Measurements from ENCODE around the gene SLC22A25. TPM values are rescaled to one million over a fixed set of nuclear protein-coding genes. Genes with fewer than 3 reads are reported as not detected.
"Not testable (repeated sequence)": the region's sequence is repeated elsewhere in the genome, so short reads cannot be mapped to it uniquely, and the experiment has no call there.

SLC22A25 gene
- total RNA-seq, 1 donor from 2014 or later, result not detected

DNA sequence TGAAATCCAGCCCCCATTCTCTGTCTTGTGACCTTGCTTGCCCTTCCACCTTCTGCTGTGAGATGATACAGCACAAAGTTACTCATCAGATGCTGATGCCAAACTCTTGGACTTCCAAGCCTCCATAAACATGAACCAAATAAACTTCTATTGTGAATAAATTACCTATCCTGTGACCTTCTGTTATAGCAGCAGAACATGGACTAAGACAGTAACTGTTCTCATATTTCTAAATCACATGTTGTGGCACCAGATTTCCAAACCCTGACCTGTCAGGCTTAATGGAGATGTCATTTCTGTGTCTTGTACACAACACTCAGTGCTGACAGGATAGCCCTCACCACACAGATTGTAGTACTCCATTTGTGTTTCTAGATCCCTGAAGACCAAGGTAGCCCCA lies 6.0 kb downstream of the SLC22A25 start:
- no peak for DNase-seq (ENCODE audit: low spot score)
- intact Hi-C loops (cut with DNase I), result no loop called here

DNA sequence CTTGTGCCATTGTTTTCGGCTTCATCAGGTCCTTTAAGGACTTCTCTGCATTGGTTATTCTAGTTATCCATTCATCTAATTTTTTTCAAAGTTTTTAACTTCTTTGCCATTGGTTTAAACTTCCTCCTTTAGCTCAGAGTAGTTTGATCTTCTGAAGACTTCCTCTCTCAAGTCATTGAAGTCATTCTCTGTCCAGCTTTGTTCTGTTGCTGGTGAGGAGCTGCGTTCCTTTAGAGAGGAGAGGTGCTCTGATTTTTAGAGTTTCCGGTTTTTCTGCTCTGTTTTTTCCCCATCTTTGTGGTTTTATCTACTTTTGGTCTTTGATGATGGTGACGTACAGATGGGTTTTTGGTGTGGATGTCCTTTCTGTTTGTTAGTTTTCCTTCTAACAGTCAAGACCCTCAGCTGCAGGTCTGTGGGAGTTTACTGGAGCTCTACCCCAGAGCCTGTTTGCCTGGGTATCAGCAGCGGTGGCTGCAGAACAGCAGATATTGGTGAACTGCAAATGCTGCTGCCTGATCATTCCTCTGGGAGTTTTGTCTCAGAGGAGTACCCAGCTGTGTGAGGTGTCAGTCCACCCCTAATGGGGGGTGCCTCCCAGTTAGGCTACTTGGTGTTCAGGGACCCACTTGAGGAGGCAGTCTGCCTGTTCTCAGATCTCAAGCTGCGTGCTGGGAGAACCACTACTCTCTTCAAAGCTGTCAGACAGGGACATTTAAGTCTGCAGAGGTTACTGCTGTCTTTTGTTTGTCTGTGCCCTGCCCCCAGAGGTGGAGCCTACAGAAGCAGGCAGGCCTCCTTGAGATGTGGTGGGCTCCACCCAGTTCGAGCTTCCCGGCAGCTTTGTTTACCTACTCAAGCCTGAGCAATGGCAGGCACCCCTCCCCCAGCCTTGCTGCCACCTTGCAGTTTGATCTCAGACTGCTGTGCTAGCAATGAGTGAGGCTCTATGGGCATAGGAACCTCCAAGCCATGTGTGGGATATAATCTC lies 7.6 kb downstream of the SLC22A25 start:
- DNase-seq (ENCODE audit: low spot score); intact Hi-C loops (cut with DNase I): not testable (repeated sequence)

DNA sequence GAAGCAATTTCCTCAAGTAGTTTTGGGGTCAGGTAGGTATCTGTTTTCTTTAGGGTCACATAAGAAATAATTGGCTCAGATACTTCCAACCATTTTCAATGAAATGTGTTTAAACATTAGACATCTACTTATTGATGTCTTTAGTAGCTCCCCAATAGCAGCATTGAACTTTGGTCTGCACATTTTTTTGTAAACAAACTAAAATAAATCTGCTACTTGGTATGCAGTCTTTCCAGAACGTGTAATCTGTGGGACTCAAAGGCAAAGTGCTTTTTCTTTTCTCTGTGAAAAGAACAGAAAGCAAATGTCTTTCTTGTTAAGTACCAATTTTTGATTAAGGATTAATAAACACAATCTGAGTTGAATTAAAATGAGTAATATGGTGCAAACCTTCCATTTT lies 13.6 kb downstream of the SLC22A25 start:
- intact Hi-C loops (cut with DNase I), result no loop called here
- DNase-seq (ENCODE audit: low spot score), result no peak

DNA sequence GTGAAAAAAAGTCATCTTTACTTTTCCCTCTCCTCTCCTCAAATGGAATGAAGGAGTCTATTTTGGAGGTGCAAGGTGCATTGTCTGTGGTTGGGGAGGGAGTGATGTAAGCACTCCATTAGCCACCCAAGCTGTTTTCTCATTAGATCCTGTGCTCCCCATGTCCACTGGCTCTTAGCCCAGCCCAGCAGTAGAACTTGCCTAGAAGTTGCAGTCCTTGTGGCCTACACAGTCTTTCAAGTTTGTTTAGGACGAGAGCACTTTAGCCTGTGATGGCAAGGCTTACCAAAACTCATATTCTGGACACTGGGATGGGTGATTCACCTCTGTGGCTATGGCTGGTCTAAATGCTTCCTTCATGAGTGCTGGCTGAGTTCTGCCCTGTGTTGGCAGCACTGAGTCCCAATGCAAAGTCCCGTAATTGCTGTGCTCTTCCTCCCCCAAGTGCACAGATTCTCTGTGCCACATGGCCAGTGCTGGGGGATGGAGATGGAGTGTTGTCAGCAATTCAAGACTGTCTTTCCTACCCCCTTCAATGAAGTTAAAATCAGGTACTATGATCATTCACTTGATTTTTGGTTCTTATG lies 15.8 kb downstream of the SLC22A25 start:
- intact Hi-C loops (cut with DNase I), result no loop called here
- no peak for DNase-seq (ENCODE audit: low spot score)

DNA sequence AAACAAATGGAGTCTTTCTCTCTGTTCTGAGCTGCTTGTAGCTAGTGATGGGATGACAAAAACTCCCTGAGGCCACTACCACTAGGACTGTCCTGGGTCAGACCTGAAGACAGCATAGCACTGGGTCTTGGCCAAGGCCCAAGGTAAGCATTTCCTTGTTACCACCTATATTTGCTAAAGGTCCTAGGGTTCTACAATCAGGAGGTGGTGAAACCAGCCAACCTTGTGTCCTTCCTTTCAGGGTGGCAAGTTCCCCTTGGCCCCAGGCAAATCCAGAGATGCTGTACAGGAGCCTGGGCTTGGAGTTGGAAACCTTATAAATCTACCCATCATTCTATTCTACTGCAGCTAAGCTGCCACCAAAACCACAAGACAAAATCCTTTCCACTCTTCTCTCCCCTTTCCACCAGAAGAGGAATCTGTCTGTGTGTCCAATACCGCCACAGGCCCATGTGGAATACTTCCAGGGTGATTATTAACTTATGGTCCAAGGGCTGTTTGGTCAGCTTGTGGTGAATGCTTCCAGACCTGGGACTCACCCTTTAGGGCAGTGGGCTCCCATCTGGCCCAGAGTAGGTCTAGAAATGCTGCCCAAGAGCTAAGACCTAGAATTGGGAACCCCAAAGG lies 16.8 kb downstream of the SLC22A25 start:
- DNase-seq (ENCODE audit: low spot score), result no peak
- intact Hi-C loops (cut with DNase I), result no loop called here

DNA sequence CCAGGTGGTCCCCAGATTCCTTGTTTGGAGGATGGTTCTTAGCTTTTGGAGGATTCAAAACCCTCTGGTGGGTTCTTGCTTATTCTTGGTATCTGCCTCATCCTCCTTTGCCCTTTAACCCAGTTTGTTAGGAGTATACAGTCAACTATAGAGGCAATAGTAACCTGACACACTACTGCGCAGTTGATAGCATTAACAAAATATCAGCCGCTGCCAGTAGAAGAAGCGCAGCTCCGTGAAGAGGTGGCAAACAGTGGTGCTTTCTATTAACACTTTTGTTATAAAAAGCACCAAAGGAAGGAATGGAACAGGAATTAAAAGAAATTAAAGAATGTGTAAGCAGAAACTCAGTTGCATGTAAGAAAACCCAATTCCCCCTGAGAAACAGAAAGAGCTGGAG lies 29.3 kb downstream of the SLC22A25 start:
- DNase-seq (ENCODE audit: low spot score), result no peak
- intact Hi-C loops (cut with DNase I), result loop anchor here (5.0 to 10.0 kb wide), 3 partner anchors 79 to 307 kb away; no protein-coding TSS in a partner anchor

DNA sequence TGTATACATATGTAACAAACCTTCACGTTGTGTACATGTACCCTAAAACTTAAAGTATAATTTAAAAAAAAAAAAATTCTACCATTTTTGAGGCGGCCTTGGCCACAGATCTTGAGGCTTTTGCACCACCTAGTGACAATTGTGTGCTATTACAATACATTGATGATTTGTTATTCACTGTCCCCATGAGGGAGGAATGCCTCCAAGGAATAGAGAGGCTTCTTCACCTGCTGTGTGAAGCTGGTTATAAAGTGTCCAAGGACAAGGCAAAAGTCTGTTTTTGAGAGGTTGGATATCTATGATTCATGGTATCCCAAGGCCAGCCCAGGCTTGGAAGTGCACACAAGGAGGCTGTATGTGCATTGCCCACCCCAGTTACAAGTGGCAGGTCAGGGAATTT lies 30.7 kb downstream of the SLC22A25 start:
- intact Hi-C loops (cut with DNase I), result loop anchor here (5.0 to 10.0 kb wide), 3 partner anchors 78 to 305 kb away; no protein-coding TSS in a partner anchor

DNA sequence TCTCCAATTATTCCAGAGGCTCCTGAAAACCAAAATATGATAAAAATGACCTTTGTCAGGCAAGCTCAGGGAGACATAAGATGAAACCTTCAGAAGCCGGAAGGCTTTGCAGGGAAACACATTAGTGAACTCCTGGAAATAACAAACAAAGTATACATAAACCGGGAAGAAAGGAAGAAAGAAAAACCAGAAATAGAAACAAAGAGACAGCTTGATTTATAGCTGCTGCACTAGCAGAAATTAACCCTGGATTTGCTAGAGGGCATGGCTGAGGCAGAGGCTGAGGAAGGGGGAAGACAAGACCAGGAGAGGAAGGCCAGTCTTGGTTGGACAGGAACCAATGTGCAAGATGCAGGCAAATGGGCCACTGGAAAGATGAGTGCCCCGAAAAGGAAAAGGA lies 33.3 kb downstream of the SLC22A25 start:
- intact Hi-C loops (cut with DNase I), result loop anchor here (5.0 to 10.0 kb wide), 3 partner anchors 75 to 303 kb away; no protein-coding TSS in a partner anchor
- no peak for DNase-seq (ENCODE audit: low spot score)

More for the DNA sequence above, 30.7 kb downstream of the SLC22A25 start:
- DNase-seq (ENCODE audit: low spot score), result no peak

Other genes starting within 250 kb of the SLC22A25 start
- gene SLC22A8, start 227.8 kb downstream of the SLC22A25 start, total RNA-seq, result not detected
- gene SLC22A24, start 99.4 kb downstream of the SLC22A25 start, total RNA-seq, result not detected
- not detected for gene SLC22A9, start 126.2 kb upstream of the SLC22A25 start, total RNA-seq
- gene PLAAT5, start 247.6 kb upstream of the SLC22A25 start, total RNA-seq, result 0.32 TPM

Measured in cardiac septum (tissue), 1 donor.